ENCODE measurements around the gene MATR3. TPM values are rescaled to one million over a fixed set of nuclear protein-coding genes. Genes with fewer than 3 reads are reported as not detected.

Gene MATR3
- total RNA-seq, 4 donors from 2014 or later: 194 to 326 (median 314) TPM

DNA sequence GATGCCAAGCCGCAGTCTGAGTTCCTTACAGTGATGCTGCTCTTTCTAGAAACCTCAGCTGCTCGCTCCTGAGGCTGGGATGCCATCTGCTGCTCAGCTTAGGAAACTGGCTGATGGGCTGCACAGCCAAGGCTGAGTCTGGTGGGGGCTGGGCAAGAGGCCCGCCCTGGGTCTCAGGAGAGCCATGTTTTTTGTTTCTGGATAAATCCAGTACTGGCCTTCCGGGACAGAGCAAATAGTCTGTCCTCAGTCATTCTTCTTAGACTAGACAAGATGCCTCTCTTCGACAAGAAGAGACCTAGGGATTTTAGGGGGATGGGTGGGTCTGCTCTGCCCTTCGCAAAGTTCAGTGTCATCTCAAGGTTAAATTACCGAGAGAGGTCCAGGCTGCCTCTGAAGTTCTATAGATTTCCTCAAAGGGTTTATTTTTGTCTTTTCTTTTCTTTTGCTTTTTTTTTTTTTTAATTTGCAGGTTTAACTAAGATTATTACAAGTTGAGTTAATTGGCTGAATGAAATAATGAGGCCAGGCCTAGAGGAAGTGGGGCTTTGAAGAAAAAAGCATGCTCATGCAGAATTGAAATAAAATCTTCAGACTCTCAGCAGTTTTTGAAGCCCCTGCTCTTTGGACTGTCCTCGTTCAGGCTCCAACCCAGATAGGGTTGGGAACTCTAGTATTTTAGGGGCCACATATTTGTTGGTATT, 30.6 kb upstream of the MATR3 start:
- no peaks in the 10 kb centered on the region for H3K36me3 ChIP-seq
- H3K4me3 ChIP-seq: no peak overlapping the region
- no peaks in the 10 kb centered on the region for H3K27me3 ChIP-seq
- no peaks in the 10 kb centered on the region for H3K9me3 ChIP-seq
- TF ChIP-seq EP300 (IDR thresholded peaks at IDR 0.05) (no peak), POLR2AphosphoS5 (IDR thresholded peaks at IDR 0.05) (peak; percentile 40)
- TF ChIP-seq, protein P1, sequence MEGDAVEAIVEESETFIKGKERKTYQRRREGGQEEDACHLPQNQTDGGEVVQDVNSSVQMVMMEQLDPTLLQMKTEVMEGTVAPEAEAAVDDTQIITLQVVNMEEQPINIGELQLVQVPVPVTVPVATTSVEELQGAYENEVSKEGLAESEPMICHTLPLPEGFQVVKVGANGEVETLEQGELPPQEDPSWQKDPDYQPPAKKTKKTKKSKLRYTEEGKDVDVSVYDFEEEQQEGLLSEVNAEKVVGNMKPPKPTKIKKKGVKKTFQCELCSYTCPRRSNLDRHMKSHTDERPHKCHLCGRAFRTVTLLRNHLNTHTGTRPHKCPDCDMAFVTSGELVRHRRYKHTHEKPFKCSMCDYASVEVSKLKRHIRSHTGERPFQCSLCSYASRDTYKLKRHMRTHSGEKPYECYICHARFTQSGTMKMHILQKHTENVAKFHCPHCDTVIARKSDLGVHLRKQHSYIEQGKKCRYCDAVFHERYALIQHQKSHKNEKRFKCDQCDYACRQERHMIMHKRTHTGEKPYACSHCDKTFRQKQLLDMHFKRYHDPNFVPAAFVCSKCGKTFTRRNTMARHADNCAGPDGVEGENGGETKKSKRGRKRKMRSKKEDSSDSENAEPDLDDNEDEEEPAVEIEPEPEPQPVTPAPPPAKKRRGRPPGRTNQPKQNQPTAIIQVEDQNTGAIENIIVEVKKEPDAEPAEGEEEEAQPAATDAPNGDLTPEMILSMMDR (IDR thresholded peaks at IDR 0.05): peak; percentile 84 to 98 (median 92)
- WGBS, 2 donors (ENCODE audit: low coverage in 1 of 2): 67 to 81% methylated on average over 3 of the region's 8 CpGs
- ATAC-seq: peak; percentile 98
- peaks cover 0 to 17% (median 6%) of the 10 kb centered on the region in 3 donors for H3K4me1 ChIP-seq
- peak overlapping the region in 3 of 4 donors; percentile 18 to 57 (median 45) for H3K27ac ChIP-seq

DNA sequence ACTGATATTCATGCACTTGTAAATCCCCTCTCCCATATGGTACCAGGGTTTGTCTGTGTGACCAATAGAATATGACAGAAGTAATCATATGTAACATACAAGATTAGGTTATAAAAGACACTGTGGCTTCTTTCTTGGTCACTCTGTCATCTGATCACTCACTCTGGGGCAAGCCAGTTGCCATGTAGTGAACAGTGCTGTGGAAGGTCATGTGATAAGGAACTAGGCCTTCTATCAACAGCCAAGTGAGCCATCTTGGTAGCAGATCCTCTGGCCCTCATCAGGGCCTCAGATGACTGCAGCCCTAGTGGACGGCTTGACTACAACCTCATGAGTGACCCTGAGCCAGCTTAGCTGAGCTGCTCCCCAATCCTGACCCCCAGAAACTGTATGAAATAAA, 30.0 kb upstream of the MATR3 start:
- no peak overlapping the region for H3K27ac ChIP-seq
- H3K4me1 ChIP-seq: peaks cover 0 to 23% (median 6%) of the 10 kb centered on the region in 3 donors
- no CpG with 5 or more reads among the region's 1 CpG for WGBS, 2 donors (ENCODE audit: low coverage in 1 of 2)
- no peaks in the 10 kb centered on the region for H3K36me3 ChIP-seq
- no peaks in the 10 kb centered on the region for H3K9me3 ChIP-seq
- no peak for ATAC-seq
- H3K4me3 ChIP-seq: no peak overlapping the region
- TF ChIP-seq EP300 (IDR thresholded peaks at IDR 0.05): no peak
- TF ChIP-seq, protein P1 (IDR thresholded peaks at IDR 0.05): no peak
- TF ChIP-seq POLR2AphosphoS5 (IDR thresholded peaks at IDR 0.05): no peak
- no peak for TF ChIP-seq POLR2A (IDR thresholded peaks at IDR 0.05)
- no peaks in the 10 kb centered on the region for H3K27me3 ChIP-seq

DNA sequence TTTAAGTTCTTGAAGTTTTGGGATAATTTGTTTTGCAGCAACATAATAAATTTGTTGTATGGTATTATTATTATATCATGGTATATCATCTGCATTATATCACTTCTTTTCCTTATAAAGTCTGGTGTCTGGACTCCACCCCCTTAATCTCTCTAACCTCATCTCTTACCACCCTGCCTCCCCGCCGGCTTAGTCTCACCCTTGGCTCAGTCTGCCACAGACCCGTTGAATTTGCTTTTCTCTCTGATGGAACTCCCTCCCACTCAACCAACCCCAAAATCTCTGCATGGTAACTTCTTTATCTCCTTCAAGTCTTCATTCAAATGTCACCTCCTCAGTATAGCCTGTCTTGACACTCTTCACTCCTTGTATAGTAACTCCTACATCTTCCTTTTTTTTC, 29.6 kb upstream of the MATR3 start:
- no peaks in the 10 kb centered on the region for H3K36me3 ChIP-seq
- peaks cover 0 to 27% (median 6%) of the 10 kb centered on the region in 3 donors for H3K4me1 ChIP-seq
- H3K4me3 ChIP-seq: no peak overlapping the region
- no peaks in the 10 kb centered on the region for H3K27me3 ChIP-seq
- 96 to 97% methylated on average over 3 of the region's 3 CpGs for WGBS, 2 donors (ENCODE audit: low coverage in 1 of 2)
- no peak for TF ChIP-seq POLR2A (IDR thresholded peaks at IDR 0.05)
- no peak for TF ChIP-seq EP300 (IDR thresholded peaks at IDR 0.05)
- TF ChIP-seq, protein P1 (IDR thresholded peaks at IDR 0.05): no peak
- TF ChIP-seq POLR2AphosphoS5 (IDR thresholded peaks at IDR 0.05): no peak
- no peaks in the 10 kb centered on the region for H3K9me3 ChIP-seq
- no peak overlapping the region for H3K27ac ChIP-seq
- ATAC-seq: no peak

DNA sequence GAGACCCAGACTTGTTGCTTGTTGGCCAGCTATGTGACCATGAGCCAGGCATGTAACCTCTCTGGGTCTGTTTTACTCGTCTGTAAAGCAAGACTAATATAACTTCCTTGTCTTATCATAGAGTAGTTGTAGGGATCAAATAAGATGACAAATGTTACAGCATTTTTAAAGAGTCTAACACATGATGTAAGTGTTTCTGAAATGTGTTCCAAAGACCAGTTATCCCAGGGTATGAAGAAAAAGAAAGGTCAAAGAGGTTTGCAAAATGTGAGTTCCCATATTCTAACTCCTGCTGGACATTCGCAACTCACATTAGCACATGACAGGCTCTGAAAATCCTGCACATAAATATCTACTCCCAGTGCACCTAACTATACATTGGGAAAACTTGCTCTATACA, 28.5 kb upstream of the MATR3 start:
- Histone ChIP-seq H3K4me3 (no peak overlapping the region), H3K36me3 (no peaks in the 10 kb centered on the region), H3K27me3 (no peaks in the 10 kb centered on the region), H3K4me1 (peaks cover 0 to 29% (median 6%) of the 10 kb centered on the region in 3 donors), H3K9me3 (no peaks in the 10 kb centered on the region), H3K27ac (no peak overlapping the region)
- no peak for ATAC-seq
- 50 to 63% methylated on average over 2 of the region's 2 CpGs for WGBS, 2 donors (ENCODE audit: low coverage in 1 of 2)
- TF ChIP-seq POLR2AphosphoS5 (IDR thresholded peaks at IDR 0.05) (no peak), EP300 (IDR thresholded peaks at IDR 0.05) (no peak), POLR2A (IDR thresholded peaks at IDR 0.05) (no peak)
- TF ChIP-seq, protein P1 (IDR thresholded peaks at IDR 0.05): no peak

DNA sequence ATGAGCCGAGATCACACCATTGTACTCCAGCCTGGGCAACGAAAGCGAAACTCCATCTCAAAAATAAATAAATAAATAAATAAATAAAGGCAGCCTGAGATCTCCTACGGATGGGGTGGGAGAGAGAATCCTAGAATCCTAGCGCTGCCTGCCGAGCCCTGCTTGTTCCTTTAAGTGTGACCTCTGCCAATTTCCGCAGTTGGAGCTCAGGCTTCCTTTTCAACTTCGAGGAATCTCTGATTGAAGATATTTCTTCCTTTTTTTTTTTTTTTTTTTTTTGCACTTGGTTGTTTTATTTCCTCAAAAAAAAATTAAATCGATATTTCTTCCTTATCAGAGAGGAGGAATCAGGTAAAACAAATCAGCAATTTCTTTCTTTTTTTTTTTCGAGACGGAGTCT, 27.3 kb upstream of the MATR3 start:
- Histone ChIP-seq H3K9me3 (no peaks in the 10 kb centered on the region), H3K36me3 (no peaks in the 10 kb centered on the region), H3K4me3 (no peak overlapping the region), H3K4me1 (peaks cover 0 to 34% (median 6%) of the 10 kb centered on the region in 3 donors), H3K27ac (no peak overlapping the region), H3K27me3 (no peaks in the 10 kb centered on the region)
- TF ChIP-seq, protein P1 (IDR thresholded peaks at IDR 0.05): no peak
- TF ChIP-seq EP300 (IDR thresholded peaks at IDR 0.05) (no peak), POLR2A (IDR thresholded peaks at IDR 0.05) (no peak)
- no peak for ATAC-seq
- 86 to 89% methylated on average over 7 to 11 of the region's 11 CpGs for WGBS, 2 donors (ENCODE audit: low coverage in 1 of 2)

Data from gastroesophageal sphincter (tissue), 4 donors.